NCI-H2029 treated with DMSO at 0.1 percent for 48 hours (cell line): ENCODE results near the gene RNU6-1.

Experiments
- DNase-seq: peaks from one replicate; lab custom pipeline; 2025; lab: John Stamatoyannopoulos, UW

The RNU6-1 gene

GRCh38 chr15:67839929-67840748 is at the start of gene RNU6-1:
Gene RNU6-1 (minus strand): TSS chr15:67840045.
- peak; percentile 67 for DNase-seq

GRCh38 chr15:67887776-67888175 is 47.9 kb upstream of the RNU6-1 start:
- no peak for DNase-seq

- no peak for DNase-seq
Observed at GRCh38 chr15:67885861-67886260, 46.0 kb upstream of the RNU6-1 start.

GRCh38 chr15:67885175-67885523 is 45.3 kb upstream of the RNU6-1 start:
- DNase-seq: no peak

- DNase-seq: no peak
Observed at GRCh38 chr15:67884514-67885174, 44.8 kb upstream of the RNU6-1 start.

- no peak for DNase-seq
Observed at GRCh38 chr15:67884009-67884408, 44.2 kb upstream of the RNU6-1 start.

- DNase-seq: no peak
Observed at GRCh38 chr15:67883234-67883773, 43.5 kb upstream of the RNU6-1 start.

- DNase-seq: no peak
Observed at GRCh38 chr15:67882487-67883233, 42.8 kb upstream of the RNU6-1 start.

GRCh38 chr15:67880651-67881182 is 40.9 kb upstream of the RNU6-1 start:
- peak; percentile 9 for DNase-seq

GRCh38 chr15:67879440-67880129 is 39.7 kb upstream of the RNU6-1 start:
- DNase-seq: no peak

- no peak for DNase-seq
Observed at GRCh38 chr15:67878712-67879206, 38.9 kb upstream of the RNU6-1 start.

- DNase-seq: no peak
Observed at GRCh38 chr15:67873777-67874176, 33.9 kb upstream of the RNU6-1 start.

- no peak for DNase-seq
Observed at GRCh38 chr15:67870868-67871408, 31.1 kb upstream of the RNU6-1 start.

GRCh38 chr15:67869701-67870100 is 29.9 kb upstream of the RNU6-1 start:
- no peak for DNase-seq

- no peak for DNase-seq
Observed at GRCh38 chr15:67865766-67866165, 25.9 kb upstream of the RNU6-1 start.

GRCh38 chr15:67865331-67865730 is 25.5 kb upstream of the RNU6-1 start:
- DNase-seq: no peak

- DNase-seq: no peak
Observed at GRCh38 chr15:67863442-67863987, 23.7 kb upstream of the RNU6-1 start.

- no peak for DNase-seq
Observed at GRCh38 chr15:67862750-67863441, 23.1 kb upstream of the RNU6-1 start.

- DNase-seq: no peak
Observed at GRCh38 chr15:67861983-67862382, 22.1 kb upstream of the RNU6-1 start.

- DNase-seq: no peak
Observed at GRCh38 chr15:67859331-67859946, 19.6 kb upstream of the RNU6-1 start.
